SK-N-SH (cell line): ENCODE data around the gene IL17RE. TPM values are rescaled to one million over a fixed set of nuclear protein-coding genes. Genes with fewer than 3 reads are reported as not detected.
A peak's percentile ranks its signal among the peaks of the same experiment; 100 is the strongest.

Source experiments
- CTCF ChIA-PET: fragments of 300-600, 350-600 bp; formaldehyde crosslinking; extraction: SDS; loops from one replicate; lab custom pipeline; 2021; lab: Yijun Ruan, JAX
- POLR2A ChIA-PET: fragments of 350-600 bp; sonication (Branson Sonifier 250); formaldehyde crosslinking; extraction: SDS; loops from one replicate; lab custom pipeline; 2020; ENCODE audit warnings: antibody characterized with exemption, inconsistent platforms; lab: Yijun Ruan, JAX
- DNase-seq: peaks from one replicate; pipeline ENCODE4 v3.0.0; 2012
- H2AFZ ChIP-seq: fragments of 200-600 bp; sonication (generic); 2 replicates; pipeline ENCODE4 v1.8.1; 2016; ENCODE audit warnings: antibody characterized with exemption, mild to moderate bottlenecking, low read depth
- H3F3A ChIP-seq: fragments of 200-600 bp; sonication (generic); replicated peaks from 2 replicates; pipeline ENCODE3; 2016; ENCODE audit warnings: antibody characterized with exemption, mild to moderate bottlenecking; ENCODE audit not compliant: insufficient read depth
- H3K27ac ChIP-seq, 2 experiments: fragments of 200-500 bp in 1 of 2; fragments of 200-600 bp in 1 of 2; sonication (Bioruptor generic) in 1 of 2; sonication (generic), shearing (Covaris generic) in 1 of 2; 2 replicates each; pipeline versions ENCODE4 v1.5.1 to v1.6.1; 2014 to 2016; ENCODE audit warnings: low read depth in 2 of 2, inconsistent platforms in 1 of 2, low read length in 1 of 2, mild to moderate bottlenecking in 1 of 2, mixed read lengths in 1 of 2
- H3K27me3 ChIP-seq: fragments of 200-600 bp; sonication (generic), shearing (Covaris generic); 2 replicates; pipeline ENCODE4 v1.6.1; 2016; ENCODE audit warnings: mixed run types; ENCODE audit not compliant: insufficient read depth
- H3K36me3 ChIP-seq, 2 experiments: fragments of 200-500 bp in 1 of 2; fragments of 200-600 bp in 1 of 2; sonication (Bioruptor generic) in 1 of 2; sonication (generic) in 1 of 2; replicated peaks in 1 of 2; 2 replicates each; pipeline versions ENCODE3 to v1.5.1; 2014 to 2016; ENCODE audit warnings: low read length in 1 of 2, mild to moderate bottlenecking in 1 of 2; ENCODE audit not compliant: insufficient read depth in 2 of 2, control insufficient read depth in 1 of 2
- H3K4me1 ChIP-seq, 2 experiments: fragments of 200-500 bp in 1 of 2; fragments of 200-600 bp in 1 of 2; sonication (Bioruptor generic) in 1 of 2; sonication (generic), shearing (Covaris generic) in 1 of 2; 2 replicates each; pipeline versions ENCODE4 v1.5.1 to v1.6.1; 2014 to 2016; ENCODE audit warnings: low read depth in 1 of 2, low read length in 1 of 2, mixed run types in 1 of 2; ENCODE audit not compliant: insufficient read depth in 2 of 2, control insufficient read depth in 1 of 2
- H3K4me2 ChIP-seq: fragments of 200-600 bp; sonication (generic), shearing (Covaris generic); 2 replicates; pipeline ENCODE4 v1.6.1; 2017; ENCODE audit warnings: mixed run types
- H3K4me3 ChIP-seq, 2 experiments: fragments of 200-500 bp in 1 of 2; fragments of 200-600 bp in 1 of 2; sonication (Bioruptor generic) in 1 of 2; sonication (generic), shearing (Covaris generic) in 1 of 2; 2 replicates each; pipeline versions ENCODE4 v1.5.1 to v1.8.1; 2014 to 2016; ENCODE audit warnings: low read depth in 2 of 2, inconsistent platforms in 1 of 2, low read length in 1 of 2, mild to moderate bottlenecking in 1 of 2, mixed read lengths in 1 of 2, moderate library complexity in 1 of 2
- H3K79me2 ChIP-seq: fragments of 200-600 bp; sonication (generic); 2 replicates; pipeline ENCODE4 v1.8.1; 2017; ENCODE audit warnings: mild to moderate bottlenecking; ENCODE audit not compliant: insufficient read depth
- H3K9ac ChIP-seq: fragments of 200-600 bp; sonication (generic); 2 replicates; pipeline ENCODE4 v1.6.1; 2017; ENCODE audit warnings: mixed run types
- H3K9me2 ChIP-seq: fragments of 200-600 bp; sonication (generic); 2 replicates; pipeline ENCODE4 v1.6.1; 2017; ENCODE audit warnings: mixed run types
- H3K9me3 ChIP-seq: fragments of 200-600 bp; sonication (generic); 2 replicates; pipeline ENCODE4 v1.6.1; 2017; ENCODE audit warnings: mixed run types, mild to moderate bottlenecking, moderate library complexity
- H4K20me1 ChIP-seq: fragments of 200-600 bp; sonication (generic); 2 replicates; pipeline ENCODE4 v1.6.1; 2017; ENCODE audit warnings: mild to moderate bottlenecking, mixed run types; ENCODE audit not compliant: insufficient read depth
- CHD2 ChIP-seq: fragments of 150-350 bp; IDR thresholded peaks from 2 replicates; pipeline ENCODE4 v1.6.1; 2018; ENCODE audit warnings: low read length; ENCODE audit not compliant: partially characterized antibody
- CTCF ChIP-seq: fragments of 200-600 bp; sonication (generic); IDR thresholded peaks from 2 replicates; pipeline ENCODE4 v1.6.1; 2017; ENCODE audit warnings: antibody characterized with exemption, mild to moderate bottlenecking, moderate library complexity
- EP300 ChIP-seq, 2 experiments: IDR thresholded peaks; 2 replicates each; pipeline versions ENCODE4 v1.4.0 to v1.6.1; 2012; ENCODE audit warnings: borderline replicate concordance in 1 of 2, low read depth in 1 of 2, low read length in 1 of 2
- FOXJ3 ChIP-seq: sonication (generic); formaldehyde crosslinking; IDR thresholded peaks from 2 replicates; pipeline ENCODE4 v1.5.1; 2020; ENCODE audit warnings: mild to moderate bottlenecking, missing genetic modification reagents
- FOXM1 ChIP-seq: IDR thresholded peaks from 2 replicates; pipeline ENCODE4 v1.4.0; 2012; ENCODE audit warnings: low read depth, mild to moderate bottlenecking
- GATA2 ChIP-seq: sonication (generic); formaldehyde crosslinking; IDR thresholded peaks from 2 replicates; pipeline ENCODE4 v1.5.0; 2020; ENCODE audit warnings: mild to moderate bottlenecking, missing genetic modification reagents
- MAX ChIP-seq: IDR thresholded peaks from 2 replicates; pipeline ENCODE4 v1.4.0; 2012; ENCODE audit warnings: low read depth
- POLR2AphosphoS5 ChIP-seq: IDR thresholded peaks from 2 replicates; pipeline ENCODE4 v1.6.1; 2012; ENCODE audit warnings: low read depth, low read length
- REST ChIP-seq: IDR thresholded peaks from 2 replicates; pipeline ENCODE4 v1.6.1; 2012; ENCODE audit warnings: mild to moderate bottlenecking, low read depth, low read length, moderate library complexity
- RXRA ChIP-seq: IDR thresholded peaks from 2 replicates; pipeline ENCODE4 v1.4.0; 2012; ENCODE audit warnings: low read depth, mild to moderate bottlenecking, borderline replicate concordance
- SIN3A ChIP-seq: IDR thresholded peaks from 2 replicates; pipeline ENCODE4 v1.6.1; 2012; ENCODE audit warnings: low read depth, mild to moderate bottlenecking, low read length, moderate library complexity, borderline replicate concordance
- TCF12 ChIP-seq: IDR thresholded peaks from 2 replicates; pipeline ENCODE4 v1.4.0; 2012
- TEAD4 ChIP-seq: IDR thresholded peaks from 2 replicates; pipeline ENCODE4 v1.4.0; 2012; ENCODE audit warnings: mild to moderate bottlenecking, borderline replicate concordance; ENCODE audit not compliant: insufficient read depth
- YY1 ChIP-seq: IDR thresholded peaks from 2 replicates; pipeline ENCODE4 v1.4.0; 2012; ENCODE audit warnings: low read depth, mild to moderate bottlenecking
- WGBS: methylation state at CpG from one replicate; pipeline ENCODE4 v1.1.6; 2017; ENCODE audit warnings: low lambda C conversion rate; 5-methylcytosine and 5-hydroxymethylcytosine counted together
- polyA plus RNA-seq, 3 experiments: library from polyadenylated mRNA; depleted of rRNA; stranded (reverse); fragments of >200 nt; gene quantifications; 2 replicates each; pipeline ENCODE4 v1.2.3, GENCODE V29; 2012
- TF ChIP-seq, protein P1 (sequence below): fragments of 150-350 bp; IDR thresholded peaks from 2 replicates; pipeline ENCODE4 v1.6.1; 2016; ENCODE audit warnings: mild to moderate bottlenecking, low read depth, low read length

The IL17RE gene
- polyA plus RNA-seq, 1 of the 3 experiments (the other 2 are of a cell fraction): 0.95 TPM

DNA sequence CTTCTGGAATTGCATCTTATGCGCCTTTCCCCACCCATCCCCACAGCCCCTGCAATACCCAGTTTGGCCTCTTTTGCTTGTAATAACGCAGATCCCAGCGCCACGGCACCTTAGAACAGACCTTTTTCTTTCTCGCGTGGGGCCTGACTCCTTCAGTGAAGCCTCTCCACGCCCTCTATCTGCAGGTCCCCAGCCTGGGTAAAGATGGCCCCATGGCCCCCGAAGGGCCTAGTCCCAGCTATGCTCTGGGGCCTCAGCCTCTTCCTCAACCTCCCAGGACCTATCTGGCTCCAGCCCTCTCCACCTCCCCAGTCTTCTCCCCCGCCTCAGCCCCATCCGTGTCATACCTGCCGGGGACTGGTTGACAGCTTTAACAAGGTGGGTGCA, 31.6 kb downstream of the IL17RE start:
- peak overlapping the region; percentile 88 to 91 for H3K27ac ChIP-seq
- peaks cover 9 to 19% of the 10 kb centered on the region in 2 experiments for H3K36me3 ChIP-seq
- CTCF ChIA-PET: interaction anchor here (1.1 to 5.5 kb wide), 5 partner anchors 12 to 102 kb away, joined by 4 to 38 read pairs (median 6); partner anchors contain the start of genes IL17RC, PRRT3 and RPUSD3
- H3K4me1 ChIP-seq: peaks cover 12 to 19% of the 10 kb centered on the region in 2 experiments
- peak; percentile 62 for DNase-seq
- 20% methylated on average over 11 of the region's 11 CpGs for WGBS
- no peaks in the 10 kb centered on the region for H3K27me3 ChIP-seq
- no peak for TF ChIP-seq REST
- peak; percentile 40 for TF ChIP-seq CTCF
- TF ChIP-seq POLR2AphosphoS5: no peak
- TF ChIP-seq, all 33 proteins: peak for 1
- Histone ChIP-seq H3K9me2 (no peaks in the 10 kb centered on the region), H3K4me2 (peak overlapping the region; percentile 92), H3K9ac (peak overlapping the region; percentile 83), H3K4me3 (peak overlapping the region; percentile 75 to 83), H3K79me2 (peaks cover 20% of the 10 kb centered on the region; the same call in 1 of the 2 replicates), H3F3A (peaks cover 7% of the 10 kb centered on the region), H4K20me1 (no peaks in the 10 kb centered on the region), H2AFZ (peak overlapping the region; percentile 96), H3K9me3 (no peaks in the 10 kb centered on the region)
- POLR2A ChIA-PET: interaction anchor here (1.0 to 3.8 kb wide), 4 partner anchors 10 to 314 kb away, joined by 4 to 58 read pairs (median 8); partner anchors contain the start of genes ARPC4, JAGN1 and TATDN2

DNA sequence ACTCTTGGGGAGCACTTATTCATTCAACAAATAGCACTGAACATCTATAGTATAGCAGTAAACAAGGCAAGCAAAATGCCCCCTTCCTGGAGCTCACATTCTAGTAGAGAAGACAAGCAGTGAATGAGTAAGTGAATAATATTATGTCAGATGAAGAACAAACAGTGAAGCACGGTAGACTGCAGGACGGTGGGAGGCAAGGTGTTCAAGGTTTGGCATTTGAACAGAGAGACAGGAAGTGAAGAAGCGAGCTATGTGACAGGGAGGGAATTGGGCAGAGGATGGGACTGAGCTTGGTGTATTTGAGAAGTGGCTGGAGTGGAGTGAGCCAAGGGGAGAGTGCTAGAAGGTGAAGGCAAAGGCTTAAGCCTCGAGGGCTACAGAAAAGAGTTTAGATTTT, 32.3 kb downstream of the IL17RE start:
- WGBS: 61% methylated on average over 4 of the region's 4 CpGs
- DNase-seq: no peak
- peaks cover 9 to 19% of the 10 kb centered on the region in 2 experiments for H3K36me3 ChIP-seq
- no peaks in the 10 kb centered on the region for H3K9me2 ChIP-seq
- peaks cover 12 to 19% of the 10 kb centered on the region in 2 experiments for H3K4me1 ChIP-seq
- POLR2A ChIA-PET: interaction anchor here (3.8 kb wide), 1 partner anchor 10 kb away, joined by 58 read pairs; no protein-coding TSS in a partner anchor
- H3K27ac ChIP-seq: no peak overlapping the region
- TF ChIP-seq TCF12 (no peak), YY1 (no peak), MAX (no peak), CHD2 (no peak), GATA2 (CRISPR knock-in tag) (no peak), TEAD4 (no peak), SIN3A (no peak), EP300 (IDR thresholded peaks at IDR 0.05; ENCODE audit: borderline replicate concordance in 1 of 2, low read depth in 1 of 2, low read length in 1 of 2) (no peak), FOXM1 (no peak), FOXJ3 (no peak), RXRA (no peak)
- TF ChIP-seq, protein P1, sequence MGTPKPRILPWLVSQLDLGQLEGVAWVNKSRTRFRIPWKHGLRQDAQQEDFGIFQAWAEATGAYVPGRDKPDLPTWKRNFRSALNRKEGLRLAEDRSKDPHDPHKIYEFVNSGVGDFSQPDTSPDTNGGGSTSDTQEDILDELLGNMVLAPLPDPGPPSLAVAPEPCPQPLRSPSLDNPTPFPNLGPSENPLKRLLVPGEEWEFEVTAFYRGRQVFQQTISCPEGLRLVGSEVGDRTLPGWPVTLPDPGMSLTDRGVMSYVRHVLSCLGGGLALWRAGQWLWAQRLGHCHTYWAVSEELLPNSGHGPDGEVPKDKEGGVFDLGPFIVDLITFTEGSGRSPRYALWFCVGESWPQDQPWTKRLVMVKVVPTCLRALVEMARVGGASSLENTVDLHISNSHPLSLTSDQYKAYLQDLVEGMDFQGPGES: no peak
- 0 out of 2 replicates have a peak overlapping the region, but pooled peaks have one; percentile 83 for H3K9ac ChIP-seq
- H2AFZ ChIP-seq: no peak overlapping the region
- H3K4me2 ChIP-seq: peak overlapping the region; percentile 92
- H3K9me3 ChIP-seq: no peaks in the 10 kb centered on the region
- peaks cover 20% of the 10 kb centered on the region; the same call in 1 of the 2 replicates for H3K79me2 ChIP-seq
- no peaks in the 10 kb centered on the region for H4K20me1 ChIP-seq
- CTCF ChIA-PET: interaction anchor here (0.8 to 5.5 kb wide), 2 partner anchors 12 to 14 kb away, joined by 3 to 38 read pairs; no protein-coding TSS in a partner anchor
- no peaks in the 10 kb centered on the region for H3K27me3 ChIP-seq
- H3K4me3 ChIP-seq: peak overlapping the region; percentile 75 to 83
- peaks cover 5% of the 10 kb centered on the region for H3F3A ChIP-seq
